Measurements from ENCODE around the gene APBA2. TPM values are rescaled to one million over a fixed set of nuclear protein-coding genes. Genes with fewer than 3 reads are reported as not detected.

APBA2 gene
- total RNA-seq, 4 donors from 2014 or later: 7.2 to 33.8 (median 8.8) TPM

GRCh38 chr15:28960979-28961378 lies 75.2 kb downstream of the APBA2 start:
- DNase-seq: peak in 1 of 3 donors; percentile 18
- H3K27ac ChIP-seq: no peak overlapping the region
- no peaks in the 10 kb centered on the region for H3K9me3 ChIP-seq
- no peak overlapping the region for H3K4me3 ChIP-seq
- no peaks in the 10 kb centered on the region for H3K36me3 ChIP-seq
- no peaks in the 10 kb centered on the region for H3K4me1 ChIP-seq
- H3K27me3 ChIP-seq: no peaks in the 10 kb centered on the region
- TF ChIP-seq CTCF (IDR thresholded peaks at IDR 0.05): no peak
- TF ChIP-seq POLR2A (IDR thresholded peaks at IDR 0.05): no peak

- H3K9me3 ChIP-seq: no peaks in the 10 kb centered on the region
- H3K27me3 ChIP-seq: no peaks in the 10 kb centered on the region
- peak in 2 of 3 donors; percentile 10 to 33 for DNase-seq
- TF ChIP-seq POLR2A (IDR thresholded peaks at IDR 0.05) (no peak), CTCF (IDR thresholded peaks at IDR 0.05) (no peak)
- H3K36me3 ChIP-seq: no peaks in the 10 kb centered on the region
- H3K27ac ChIP-seq: no peak overlapping the region
- no peaks in the 10 kb centered on the region for H3K4me1 ChIP-seq
- H3K4me3 ChIP-seq: no peak overlapping the region
Measured at GRCh38 chr15:28961391-28961790, 75.6 kb downstream of the APBA2 start.

DNA sequence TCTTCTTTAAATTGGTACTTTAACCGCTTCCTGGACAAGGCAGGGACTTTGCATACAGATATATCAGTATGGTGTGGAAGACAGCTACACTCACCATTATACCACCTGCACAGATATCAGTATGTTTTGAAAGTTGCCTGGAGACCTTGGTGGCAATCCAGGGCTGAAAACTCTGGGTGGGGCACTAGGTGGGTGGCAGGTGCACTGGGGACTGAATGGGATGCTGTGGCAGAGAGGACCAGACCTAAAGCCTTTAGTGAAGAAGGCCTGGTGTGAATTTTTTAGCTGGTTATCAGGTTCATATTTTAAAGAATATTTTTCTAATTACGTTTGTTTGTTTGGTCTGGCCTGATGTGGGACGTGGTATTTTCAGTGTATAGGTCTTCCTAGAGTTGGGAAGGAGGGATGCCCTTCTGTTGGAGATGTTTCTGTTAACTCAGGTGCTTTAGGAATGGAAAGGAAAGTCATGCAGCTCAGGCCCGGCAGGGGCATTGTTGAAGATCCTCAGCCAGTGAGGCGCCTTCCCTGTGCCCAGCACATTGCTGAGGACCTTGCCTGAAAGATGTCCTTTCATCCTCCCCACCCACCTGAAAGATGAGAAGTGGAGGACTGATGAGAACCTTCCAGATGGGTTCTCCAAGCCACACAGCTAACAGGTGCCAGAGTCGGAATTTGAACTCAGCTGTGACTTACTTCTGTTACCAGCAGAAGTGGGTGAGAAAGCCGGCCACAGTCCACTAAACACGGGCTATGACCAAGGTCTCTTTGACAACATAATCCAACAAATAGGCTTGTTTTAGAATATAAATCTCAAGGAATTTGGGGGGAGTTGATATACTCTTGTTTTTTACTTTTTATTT lies 77.3 kb downstream of the APBA2 start:
- H3K9me3 ChIP-seq: no peaks in the 10 kb centered on the region
- DNase-seq: peak in 1 of 3 donors; percentile 23

DNA sequence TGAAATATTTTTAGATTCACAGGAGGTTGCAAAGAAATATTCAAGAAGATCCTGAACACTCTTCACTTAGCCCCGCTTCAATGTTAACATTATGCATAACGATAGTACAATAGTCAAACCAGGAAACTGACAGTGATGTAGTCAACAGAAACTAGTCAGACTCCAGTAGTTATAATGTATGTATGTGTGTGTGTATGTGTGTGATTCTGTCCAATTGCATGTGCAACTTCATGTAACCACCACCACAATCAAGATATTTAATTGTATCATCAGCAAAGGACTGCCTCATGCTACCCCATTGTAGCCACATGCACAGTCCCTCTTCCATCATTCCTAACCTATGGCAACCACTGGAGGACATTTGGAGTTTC lies 77.9 kb downstream of the APBA2 start:
- H3K4me3 ChIP-seq: no peak overlapping the region
- no peaks in the 10 kb centered on the region for H3K9me3 ChIP-seq
- TF ChIP-seq POLR2A (IDR thresholded peaks at IDR 0.05) (no peak), CTCF (IDR thresholded peaks at IDR 0.05) (no peak)
- no peaks in the 10 kb centered on the region for H3K27me3 ChIP-seq
- no peaks in the 10 kb centered on the region for H3K36me3 ChIP-seq
- no peak overlapping the region for H3K27ac ChIP-seq
- no peaks in the 10 kb centered on the region for H3K4me1 ChIP-seq
- DNase-seq: no peak

More for the DNA sequence above, 77.3 kb downstream of the APBA2 start:
- no peak overlapping the region for H3K4me3 ChIP-seq
- TF ChIP-seq CTCF (IDR thresholded peaks at IDR 0.05) (no peak), POLR2A (IDR thresholded peaks at IDR 0.05) (no peak)
- no peaks in the 10 kb centered on the region for H3K4me1 ChIP-seq
- no peaks in the 10 kb centered on the region for H3K36me3 ChIP-seq
- H3K27ac ChIP-seq: no peak overlapping the region
- no peaks in the 10 kb centered on the region for H3K27me3 ChIP-seq

GRCh38 chr15:28964098-28964497 lies 78.3 kb downstream of the APBA2 start:
- no peak for DNase-seq
- H3K36me3 ChIP-seq: no peaks in the 10 kb centered on the region
- no peaks in the 10 kb centered on the region for H3K4me1 ChIP-seq
- H3K27ac ChIP-seq: no peak overlapping the region
- no peak overlapping the region for H3K4me3 ChIP-seq
- no peaks in the 10 kb centered on the region for H3K27me3 ChIP-seq
- H3K9me3 ChIP-seq: no peaks in the 10 kb centered on the region
- TF ChIP-seq CTCF (IDR thresholded peaks at IDR 0.05): no peak
- no peak for TF ChIP-seq POLR2A (IDR thresholded peaks at IDR 0.05)
